Erythroblast (primary cell): Measurements from ENCODE around the gene ARHGEF7.

ENCODE experiments used
- GATA1 ChIP-seq: IDR thresholded peaks from 2 replicates; pipeline ENCODE4 v1.6.1; 2011; ENCODE audit warnings: low read depth, mild to moderate bottlenecking, control low read depth, low read length, moderate library complexity
- POLR2A ChIP-seq: IDR thresholded peaks from 2 replicates; pipeline ENCODE4 v1.6.1; 2011; ENCODE audit warnings: mild to moderate bottlenecking, low read length

DNA sequence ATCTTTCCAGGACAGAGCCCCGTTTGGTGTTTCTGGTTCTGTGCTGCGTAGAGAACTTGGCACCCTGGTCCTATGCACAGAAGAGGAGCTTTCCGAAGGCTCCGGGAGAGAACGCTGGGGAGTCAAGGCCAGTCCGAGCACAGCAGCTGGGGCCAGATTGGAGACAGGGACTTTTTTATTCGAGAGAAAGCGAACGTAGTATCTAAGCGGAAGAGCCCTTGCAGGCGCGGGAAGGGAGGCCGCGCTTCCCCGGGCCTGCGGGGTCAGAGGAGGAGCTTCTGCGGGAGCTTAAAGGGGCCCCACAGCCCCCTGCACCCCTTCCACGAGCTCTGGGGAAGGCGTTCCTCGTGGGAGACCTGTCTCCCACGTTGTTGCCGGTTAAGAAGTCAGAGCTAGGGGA is 48.6 kb upstream of the ARHGEF7 start:
- TF ChIP-seq POLR2A (no peak), GATA1 (no peak)
